Liver (tissue), 9 donors: ENCODE results near the gene KRTAP6-1. TPM values are rescaled to one million over a fixed set of nuclear protein-coding genes. Genes with fewer than 3 reads are reported as not detected.

Experiments
- DNase-seq: peaks from one replicate; pipeline ENCODE4 v3.0.0-alpha.2; 2017; ENCODE audit warnings: low spot score
- H3K27ac ChIP-seq, 2 donors: one replicate each; pipeline ENCODE4 v1.7.0; 2013; ENCODE audit warnings: inconsistent platforms in 2 of 2, low read length in 2 of 2, control low read depth in 1 of 2, low read depth in 1 of 2, mild to moderate bottlenecking in 1 of 2
- H3K27me3 ChIP-seq, 4 donors: one replicate each; pipeline versions ENCODE4 v1.6.1 to v1.7.0; 2013; ENCODE audit warnings: low read length in 3 of 4, inconsistent platforms in 1 of 4, mild to moderate bottlenecking in 1 of 4, moderate library complexity in 1 of 4; ENCODE audit not compliant: control insufficient read depth in 4 of 4, insufficient read depth in 4 of 4
- H3K36me3 ChIP-seq, 4 donors: one replicate each; pipeline versions ENCODE4 v1.6.1 to v1.7.0; 2013; ENCODE audit warnings: low read length in 3 of 4, mild to moderate bottlenecking in 3 of 4, low read depth in 1 of 4, moderate library complexity in 1 of 4; ENCODE audit not compliant: control insufficient read depth in 4 of 4, insufficient read depth in 3 of 4
- H3K4me1 ChIP-seq, 4 donors: one replicate each; pipeline versions ENCODE4 v1.6.1 to v1.7.0; 2013; ENCODE audit warnings: low read length in 3 of 4, mild to moderate bottlenecking in 3 of 4, moderate library complexity in 1 of 4; ENCODE audit not compliant: control insufficient read depth in 4 of 4, insufficient read depth in 4 of 4
- H3K4me3 ChIP-seq, 3 donors: one replicate each; pipeline versions ENCODE4 v1.6.1 to v1.7.0; 2013; ENCODE audit warnings: low read length in 3 of 3, control low read depth in 1 of 3, low read depth in 1 of 3, mild to moderate bottlenecking in 1 of 3
- H3K9ac ChIP-seq, 2 donors: one replicate each; pipeline ENCODE4 v1.7.0; 2013; ENCODE audit warnings: low read length in 2 of 2, mild to moderate bottlenecking in 2 of 2, moderate library complexity in 2 of 2, control low read depth in 1 of 2, low read depth in 1 of 2
- H3K9me3 ChIP-seq, 4 donors: one replicate each; pipeline versions ENCODE4 v1.6.1 to v1.7.0; 2013; ENCODE audit warnings: low read length in 3 of 4; ENCODE audit not compliant: control insufficient read depth in 4 of 4
- EGR1 ChIP-seq, 2 donors: IDR thresholded peaks; 2 replicates each; pipeline ENCODE4 v1.6.1; 2016 to 2018; ENCODE audit warnings: antibody characterized with exemption in 2 of 2, low read depth in 2 of 2
- FOXA1 ChIP-seq: IDR thresholded peaks from 2 replicates; pipeline ENCODE4 v1.6.1; 2016; ENCODE audit warnings: antibody characterized with exemption
- FOXA2 ChIP-seq: IDR thresholded peaks from 2 replicates; pipeline ENCODE4 v1.6.1; 2016; ENCODE audit warnings: antibody characterized with exemption
- GABPA ChIP-seq, 2 donors: IDR thresholded peaks in 1 of 2; conservative IDR thresholded peaks in 1 of 2; 2 replicates each; pipeline ENCODE4 v1.6.1; 2016; ENCODE audit warnings: antibody characterized with exemption in 2 of 2, mild to moderate bottlenecking in 1 of 2, moderate library complexity in 1 of 2
- HNF4A ChIP-seq, 2 donors: conservative IDR thresholded peaks; 2 replicates each; pipeline ENCODE4 v1.6.1; 2016; ENCODE audit warnings: antibody characterized with exemption in 2 of 2, mild to moderate bottlenecking in 2 of 2
- HNF4G ChIP-seq: IDR thresholded peaks from 2 replicates; pipeline ENCODE4 v1.6.1; 2016; ENCODE audit warnings: antibody characterized with exemption
- NR2F2 ChIP-seq: IDR thresholded peaks from 2 replicates; pipeline ENCODE4 v1.6.1; 2016; ENCODE audit warnings: antibody characterized with exemption
- RAD21 ChIP-seq, 2 donors: IDR thresholded peaks; 2 replicates each; pipeline ENCODE4 v1.6.1; 2016; ENCODE audit warnings: antibody characterized with exemption in 2 of 2, mild to moderate bottlenecking in 2 of 2
- RXRA ChIP-seq, 2 donors: IDR thresholded peaks; 2 replicates each; pipeline ENCODE4 v1.6.1; 2017 to 2018; ENCODE audit warnings: antibody characterized with exemption in 2 of 2, mild to moderate bottlenecking in 1 of 2
- TAF1 ChIP-seq: conservative IDR thresholded peaks from 2 replicates; pipeline ENCODE4 v1.6.1; 2016; ENCODE audit warnings: antibody characterized with exemption, mild to moderate bottlenecking
- YY1 ChIP-seq: IDR thresholded peaks from 2 replicates; pipeline ENCODE4 v1.6.1; 2016; ENCODE audit warnings: antibody characterized with exemption, mild to moderate bottlenecking
- WGBS: extraction: QIAGEN DNeasy Blood & Tissue Kit; methylation state at CpG from one replicate; pipeline ENCODE4 v1.1.7; 2013; 5-methylcytosine and 5-hydroxymethylcytosine counted together
- polyA plus RNA-seq, 2 donors: library from polyadenylated mRNA; stranded (reverse) in 1 of 2; unstranded in 1 of 2; fragments of 200-250 nt in 1 of 2; fragments of >200 nt in 1 of 2; fragmentation: Nextera tagmentation in 1 of 2; extraction: Ambion mirVana in 1 of 2; gene quantifications; one replicate each; pipeline versions ENCODE4 v1.2.1 to v1.2.3, GENCODE V29; 2013 to 2015
- total RNA-seq, 2 donors: library from RNA; depleted of rRNA; stranded (reverse); fragments of >200 nt; gene quantifications; one replicate each; pipeline ENCODE4 v1.2.3, GENCODE V29; 2014
- TF ChIP-seq, protein P1 (sequence below): IDR thresholded peaks from 2 replicates; pipeline ENCODE4 v1.6.1; 2016; ENCODE audit warnings: antibody characterized with exemption
- TF ChIP-seq, protein P2 (sequence below): fragments of 150-350 bp; IDR thresholded peaks from 2 replicates; pipeline ENCODE4 v1.5.1; 2017; ENCODE audit warnings: improper control_type of control experiment, low read depth, low read length; ENCODE audit not compliant: missing input control
- TF ChIP-seq, protein P3 (sequence below): IDR thresholded peaks from 2 replicates; pipeline ENCODE4 v1.6.1; 2016; ENCODE audit warnings: antibody characterized with exemption
- TF ChIP-seq, protein P4 (sequence below): IDR thresholded peaks from 2 replicates; pipeline ENCODE4 v1.6.1; 2016; ENCODE audit warnings: antibody characterized with exemption
- donor health status: healthy.
- donor health status: healthy.
- donor health status: healthy.
- donor health status: healthy.
- donor health status: healthy.

KRTAP6-1 gene
- total and polyA plus RNA-seq, 4 donors, result not detected

DNA sequence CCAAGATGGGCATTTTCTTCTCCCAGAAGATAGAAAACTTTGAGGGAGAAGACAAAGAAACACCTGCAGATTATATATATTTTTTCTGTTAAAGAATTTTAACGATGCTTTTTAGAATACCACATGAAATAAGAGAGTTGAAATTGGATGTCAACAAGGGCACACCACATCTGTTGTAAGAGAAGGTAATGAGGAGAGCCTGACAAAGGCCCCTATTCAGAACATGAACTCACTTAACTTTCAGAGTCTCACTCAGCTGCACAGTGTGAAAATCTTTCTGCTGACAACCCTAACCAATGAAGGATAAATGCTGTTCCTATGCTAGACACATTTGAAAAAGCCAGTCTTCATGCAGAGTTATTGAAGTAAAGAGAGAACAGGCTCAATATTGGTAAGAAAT, 30.9 kb downstream of the KRTAP6-1 start:
- TF ChIP-seq YY1 (no peak), EGR1 (IDR thresholded peaks at IDR 0.05; ENCODE audit: low read depth in 2 of 2) (no peak), RAD21 (IDR thresholded peaks at IDR 0.05) (no peak), FOXA2 (no peak), HNF4G (no peak), GABPA (IDR thresholded peaks at IDR 0.05 in 1 of 2, conservative IDR thresholded peaks at IDR 0.05 in 1 of 2) (no peak), NR2F2 (no peak)
- TF ChIP-seq, protein P1, sequence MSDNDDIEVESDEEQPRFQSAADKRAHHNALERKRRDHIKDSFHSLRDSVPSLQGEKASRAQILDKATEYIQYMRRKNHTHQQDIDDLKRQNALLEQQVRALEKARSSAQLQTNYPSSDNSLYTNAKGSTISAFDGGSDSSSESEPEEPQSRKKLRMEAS, result no peak
- TF ChIP-seq, protein P2, sequence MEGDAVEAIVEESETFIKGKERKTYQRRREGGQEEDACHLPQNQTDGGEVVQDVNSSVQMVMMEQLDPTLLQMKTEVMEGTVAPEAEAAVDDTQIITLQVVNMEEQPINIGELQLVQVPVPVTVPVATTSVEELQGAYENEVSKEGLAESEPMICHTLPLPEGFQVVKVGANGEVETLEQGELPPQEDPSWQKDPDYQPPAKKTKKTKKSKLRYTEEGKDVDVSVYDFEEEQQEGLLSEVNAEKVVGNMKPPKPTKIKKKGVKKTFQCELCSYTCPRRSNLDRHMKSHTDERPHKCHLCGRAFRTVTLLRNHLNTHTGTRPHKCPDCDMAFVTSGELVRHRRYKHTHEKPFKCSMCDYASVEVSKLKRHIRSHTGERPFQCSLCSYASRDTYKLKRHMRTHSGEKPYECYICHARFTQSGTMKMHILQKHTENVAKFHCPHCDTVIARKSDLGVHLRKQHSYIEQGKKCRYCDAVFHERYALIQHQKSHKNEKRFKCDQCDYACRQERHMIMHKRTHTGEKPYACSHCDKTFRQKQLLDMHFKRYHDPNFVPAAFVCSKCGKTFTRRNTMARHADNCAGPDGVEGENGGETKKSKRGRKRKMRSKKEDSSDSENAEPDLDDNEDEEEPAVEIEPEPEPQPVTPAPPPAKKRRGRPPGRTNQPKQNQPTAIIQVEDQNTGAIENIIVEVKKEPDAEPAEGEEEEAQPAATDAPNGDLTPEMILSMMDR, result no peak
- TF ChIP-seq, protein P3, sequence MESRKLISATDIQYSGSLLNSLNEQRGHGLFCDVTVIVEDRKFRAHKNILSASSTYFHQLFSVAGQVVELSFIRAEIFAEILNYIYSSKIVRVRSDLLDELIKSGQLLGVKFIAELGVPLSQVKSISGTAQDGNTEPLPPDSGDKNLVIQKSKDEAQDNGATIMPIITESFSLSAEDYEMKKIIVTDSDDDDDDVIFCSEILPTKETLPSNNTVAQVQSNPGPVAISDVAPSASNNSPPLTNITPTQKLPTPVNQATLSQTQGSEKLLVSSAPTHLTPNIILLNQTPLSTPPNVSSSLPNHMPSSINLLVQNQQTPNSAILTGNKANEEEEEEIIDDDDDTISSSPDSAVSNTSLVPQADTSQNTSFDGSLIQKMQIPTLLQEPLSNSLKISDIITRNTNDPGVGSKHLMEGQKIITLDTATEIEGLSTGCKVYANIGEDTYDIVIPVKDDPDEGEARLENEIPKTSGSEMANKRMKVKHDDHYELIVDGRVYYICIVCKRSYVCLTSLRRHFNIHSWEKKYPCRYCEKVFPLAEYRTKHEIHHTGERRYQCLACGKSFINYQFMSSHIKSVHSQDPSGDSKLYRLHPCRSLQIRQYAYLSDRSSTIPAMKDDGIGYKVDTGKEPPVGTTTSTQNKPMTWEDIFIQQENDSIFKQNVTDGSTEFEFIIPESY, result no peak

DNA sequence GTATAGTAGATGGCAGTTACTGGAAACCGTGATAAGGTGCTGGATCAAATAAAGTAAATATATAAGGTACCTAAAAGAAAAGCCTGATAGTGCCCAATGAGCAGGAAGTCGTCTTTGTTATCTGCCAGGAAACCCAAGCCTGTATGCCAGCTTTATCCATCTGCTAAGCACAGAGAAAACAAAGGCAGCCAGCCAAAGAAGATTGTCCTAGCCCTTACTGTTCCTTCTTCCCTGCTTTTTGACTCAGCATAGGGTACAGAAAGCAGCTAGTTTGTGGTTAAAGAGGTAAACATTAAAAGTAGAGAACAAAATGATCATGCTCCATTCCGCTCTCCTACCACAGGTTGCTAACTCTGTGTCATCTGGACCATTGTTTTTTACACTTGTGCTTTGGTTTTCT, 33.6 kb downstream of the KRTAP6-1 start:
- 53% methylated on average over 3 of the region's 3 CpGs for WGBS
- peaks cover 0 to 5% (median 0%) of the 10 kb centered on the region in 4 donors for H3K27me3 ChIP-seq
- DNase-seq, result no peak
- H3K4me1 ChIP-seq, result no peaks in the 10 kb centered on the region
- no peak overlapping the region for H3K9ac ChIP-seq
- no peak for TF ChIP-seq TAF1
- no peak overlapping the region for H3K27ac ChIP-seq
- H3K36me3 ChIP-seq, result no peaks in the 10 kb centered on the region
- H3K4me3 ChIP-seq, result no peak overlapping the region
- H3K9me3 ChIP-seq, result no peaks in the 10 kb centered on the region

More for the DNA sequence above, 30.9 kb downstream of the KRTAP6-1 start:
- Histone ChIP-seq H3K9ac (no peak overlapping the region), H3K9me3 (no peaks in the 10 kb centered on the region), H3K4me1 (no peaks in the 10 kb centered on the region), H3K27ac (no peak overlapping the region), H3K36me3 (no peaks in the 10 kb centered on the region), H3K4me3 (no peak overlapping the region), H3K27me3 (peaks cover 0 to 5% (median 0%) of the 10 kb centered on the region in 4 donors)
- DNase-seq, result no peak
- WGBS, result 64% methylated on average over 1 of the region's 1 CpG

DNA sequence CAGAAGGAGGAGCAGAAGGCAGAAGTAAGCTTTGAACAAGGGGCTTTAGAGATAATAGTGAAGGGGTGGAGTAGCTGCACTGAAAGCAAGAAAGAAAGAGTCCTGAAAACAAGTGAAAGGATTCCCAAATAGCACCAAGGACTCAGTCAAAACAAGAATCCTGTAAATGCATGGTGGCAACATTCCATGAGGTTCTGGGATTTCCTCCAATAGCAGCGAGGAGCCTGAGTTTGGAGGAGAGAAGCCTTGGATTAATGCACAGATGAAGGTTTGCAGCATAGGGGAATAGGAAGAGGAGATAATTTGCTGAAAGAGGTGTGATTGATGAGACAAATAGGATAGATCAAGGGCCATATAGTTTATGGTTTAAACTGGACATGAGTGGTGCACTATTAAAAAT, 34.4 kb downstream of the KRTAP6-1 start:
- Histone ChIP-seq H3K9ac (no peak overlapping the region), H3K36me3 (no peaks in the 10 kb centered on the region), H3K9me3 (no peaks in the 10 kb centered on the region), H3K27ac (no peak overlapping the region), H3K4me1 (no peaks in the 10 kb centered on the region), H3K4me3 (no peak overlapping the region), H3K27me3 (peaks cover 0 to 5% (median 0%) of the 10 kb centered on the region in 4 donors)
- TF ChIP-seq, protein P4, sequence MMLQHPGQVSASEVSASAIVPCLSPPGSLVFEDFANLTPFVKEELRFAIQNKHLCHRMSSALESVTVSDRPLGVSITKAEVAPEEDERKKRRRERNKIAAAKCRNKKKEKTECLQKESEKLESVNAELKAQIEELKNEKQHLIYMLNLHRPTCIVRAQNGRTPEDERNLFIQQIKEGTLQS, result no peak
- no peak for TF ChIP-seq HNF4A (conservative IDR thresholded peaks at IDR 0.05)
- no peak for TF ChIP-seq RXRA (IDR thresholded peaks at IDR 0.05)
- TF ChIP-seq FOXA1, result no peak
- TF ChIP-seq HNF4G, result no peak
- TF ChIP-seq TAF1, result no peak
- TF ChIP-seq, protein P3, result no peak
- 58% methylated on average over 1 of the region's 1 CpG for WGBS
- DNase-seq, result no peak
